ENCODE data around the gene ZBTB2. TPM values are rescaled to one million over a fixed set of nuclear protein-coding genes. Genes with fewer than 3 reads are reported as not detected.

Gene ZBTB2
- total RNA-seq (2021; fragmentation: NEBNext Ultra II Directional; extraction: Animal tissue kit (Norgen Biotek cat#: 25700)): 10 to 100 TPM; 16.5 to 22.1 (median 19.3) TPM
- long read RNA-seq, transcript ZBTB2-201 (3 exons, 3,090 nt): major isoform, 7 of 14 reads
- long read RNA-seq, partial matches to known transcripts: 0 of 14 reads
- long read RNA-seq, other reads (novel, unspliced or antisense): 7 of 14 reads

- no peak for TF ChIP-seq CTCF (IDR thresholded peaks at IDR 0.05)
- Mint-ChIP-seq H3K27ac (peak within 1 kb of the TSS; percentile 90), H3K36me3 (ENCODE audit: low read depth) (peaks cover 13% of the 10 kb centered on the region), H3K4me3 (peak within 1 kb of the TSS; percentile 94), H3K4me1 (ENCODE audit: low read depth) (peaks cover 66% of the 10 kb centered on the region), H3K9me3 (no peaks in the 10 kb centered on the region), H3K27me3 (ENCODE audit: insufficient read depth) (peaks cover 1% of the 10 kb centered on the region; the same call in 1 of the 2 replicates)
- peak; percentile 82 for DNase-seq
Observed at GRCh38 chr6:151391471-151392413, at the start of gene ZBTB2. Gene ZBTB2 (minus strand): TSS chr6:151391559. CDS start chr6:151373637, 17,922 bp downstream.

- peak overlapping the region; percentile 33; the same call in 1 of the 2 replicates for H3K27ac Mint-ChIP-seq
- DNase-seq: no peak
- peak; percentile 67 for TF ChIP-seq CTCF (IDR thresholded peaks at IDR 0.05)
- H3K4me3 Mint-ChIP-seq: no peak overlapping the region
- no peaks in the 10 kb centered on the region for H3K9me3 Mint-ChIP-seq
- peaks cover 31% of the 10 kb centered on the region for H3K36me3 Mint-ChIP-seq (ENCODE audit: low read depth)
- no peaks in the 10 kb centered on the region for H3K27me3 Mint-ChIP-seq (ENCODE audit: insufficient read depth)
- H3K4me1 Mint-ChIP-seq (ENCODE audit: low read depth): peaks cover 77% of the 10 kb centered on the region
Observed at GRCh38 chr6:151440930-151441329, 49.6 kb upstream of the ZBTB2 start.

GRCh38 chr6:151440498-151440897 lies 49.1 kb upstream of the ZBTB2 start:
- Mint-ChIP-seq H3K36me3 (ENCODE audit: low read depth) (peaks cover 31% of the 10 kb centered on the region), H3K4me1 (ENCODE audit: low read depth) (peaks cover 73% of the 10 kb centered on the region), H3K27me3 (ENCODE audit: insufficient read depth) (no peaks in the 10 kb centered on the region), H3K27ac (no peak overlapping the region), H3K9me3 (no peaks in the 10 kb centered on the region), H3K4me3 (no peak overlapping the region)
- TF ChIP-seq CTCF (IDR thresholded peaks at IDR 0.05): no peak
- DNase-seq: no peak

- Mint-ChIP-seq H3K27me3 (ENCODE audit: insufficient read depth) (no peaks in the 10 kb centered on the region), H3K9me3 (no peaks in the 10 kb centered on the region), H3K4me1 (ENCODE audit: low read depth) (peaks cover 48% of the 10 kb centered on the region), H3K4me3 (no peak overlapping the region), H3K36me3 (ENCODE audit: low read depth) (peaks cover 23% of the 10 kb centered on the region), H3K27ac (peak overlapping the region; percentile 61)
- DNase-seq: peak; percentile 31
- TF ChIP-seq CTCF (IDR thresholded peaks at IDR 0.05): no peak
Observed at GRCh38 chr6:151437401-151437800, 46.0 kb upstream of the ZBTB2 start.

- no peaks in the 10 kb centered on the region for H3K27me3 Mint-ChIP-seq (ENCODE audit: insufficient read depth)
- no peak for TF ChIP-seq CTCF (IDR thresholded peaks at IDR 0.05)
- H3K4me1 Mint-ChIP-seq (ENCODE audit: low read depth): peaks cover 42% of the 10 kb centered on the region
- H3K9me3 Mint-ChIP-seq: no peaks in the 10 kb centered on the region
- DNase-seq: no peak
- peak overlapping the region; percentile 61 for H3K27ac Mint-ChIP-seq
- peaks cover 22% of the 10 kb centered on the region for H3K36me3 Mint-ChIP-seq (ENCODE audit: low read depth)
- H3K4me3 Mint-ChIP-seq: no peak overlapping the region
Observed at GRCh38 chr6:151436802-151437201, 45.4 kb upstream of the ZBTB2 start.
